Ectodermal cell (in vitro differentiated cells): ENCODE results near the gene KIF16B.

ENCODE experiments used
- H3K27ac ChIP-seq: 2 replicates; pipeline ENCODE4 v1.7.0; 2013; ENCODE audit warnings: mild to moderate bottlenecking, low read depth, low read length; ENCODE audit not compliant: insufficient read depth, poor library complexity, severe bottlenecking
- H3K27me3 ChIP-seq: 2 replicates; pipeline ENCODE4 v1.7.0; 2013; ENCODE audit warnings: mild to moderate bottlenecking, low read length; ENCODE audit not compliant: insufficient read depth, control insufficient read depth, poor library complexity, severe bottlenecking
- H3K36me3 ChIP-seq: one replicate; pipeline ENCODE4 v1.7.0; 2013; ENCODE audit warnings: low read length; ENCODE audit not compliant: control insufficient read depth, insufficient read depth
- H3K4me1 ChIP-seq: one replicate; pipeline ENCODE4 v1.7.0; 2013; ENCODE audit warnings: low read length; ENCODE audit not compliant: control insufficient read depth, insufficient read depth
- H3K4me3 ChIP-seq: 2 replicates; pipeline ENCODE4 v1.7.0; 2013; ENCODE audit warnings: low read depth, low read length, control low read depth; ENCODE audit not compliant: insufficient read depth
- H3K9me3 ChIP-seq: 2 replicates; pipeline ENCODE4 v1.7.0; 2013; ENCODE audit warnings: mild to moderate bottlenecking, low read length, moderate library complexity; ENCODE audit not compliant: control insufficient read depth
- WGBS, 2 experiments: methylation state at CpG; one replicate each; pipeline ENCODE4 v1.1.7; 2013; ENCODE audit warnings: missing lambda C conversion rate in 2 of 2; 5-methylcytosine and 5-hydroxymethylcytosine counted together

The KIF16B gene

GRCh38 chr20:16560216-16560615 lies 13.0 kb downstream of the KIF16B start:
- WGBS, 2 experiments: 84 to 93% methylated on average over 2 of the region's 2 CpGs
- Histone ChIP-seq H3K9me3 (no peaks in the 10 kb centered on the region), H3K36me3 (no peaks in the 10 kb centered on the region), H3K4me1 (no peaks in the 10 kb centered on the region), H3K27ac (no peak overlapping the region), H3K4me3 (no peak overlapping the region), H3K27me3 (no peaks in the 10 kb centered on the region)

GRCh38 chr20:16556301-16556700 lies 16.9 kb downstream of the KIF16B start:
- 94 to 96% methylated on average over 5 of the region's 5 CpGs for WGBS, 2 experiments
- H3K4me3 ChIP-seq: no peak overlapping the region
- H3K36me3 ChIP-seq: peaks cover 5% of the 10 kb centered on the region
- H3K27ac ChIP-seq: no peak overlapping the region
- no peaks in the 10 kb centered on the region for H3K4me1 ChIP-seq
- no peaks in the 10 kb centered on the region for H3K27me3 ChIP-seq
- no peaks in the 10 kb centered on the region for H3K9me3 ChIP-seq

GRCh38 chr20:16555754-16556153 lies 17.5 kb downstream of the KIF16B start:
- no peak overlapping the region for H3K4me3 ChIP-seq
- H3K4me1 ChIP-seq: no peaks in the 10 kb centered on the region
- H3K27ac ChIP-seq: no peak overlapping the region
- H3K27me3 ChIP-seq: no peaks in the 10 kb centered on the region
- no peaks in the 10 kb centered on the region for H3K9me3 ChIP-seq
- peaks cover 5% of the 10 kb centered on the region for H3K36me3 ChIP-seq

- no peak overlapping the region for H3K27ac ChIP-seq
- H3K9me3 ChIP-seq: no peaks in the 10 kb centered on the region
- H3K4me3 ChIP-seq: no peak overlapping the region
- no peaks in the 10 kb centered on the region for H3K4me1 ChIP-seq
- H3K27me3 ChIP-seq: no peaks in the 10 kb centered on the region
- WGBS, 2 experiments: 92 to 95% methylated on average over 9 of the region's 9 CpGs
- peaks cover 5% of the 10 kb centered on the region for H3K36me3 ChIP-seq
Observed at GRCh38 chr20:16554766-16555543, 18.3 kb downstream of the KIF16B start.

GRCh38 chr20:16553684-16554083 lies 19.6 kb downstream of the KIF16B start:
- Histone ChIP-seq H3K9me3 (no peaks in the 10 kb centered on the region), H3K27ac (no peak overlapping the region), H3K36me3 (peaks cover 5% of the 10 kb centered on the region), H3K4me3 (no peak overlapping the region), H3K27me3 (no peaks in the 10 kb centered on the region), H3K4me1 (no peaks in the 10 kb centered on the region)
- 69 to 70% methylated on average over 7 of the region's 7 CpGs for WGBS, 2 experiments

GRCh38 chr20:16553101-16553500 lies 20.1 kb downstream of the KIF16B start:
- H3K4me1 ChIP-seq: peaks cover 3% of the 10 kb centered on the region
- H3K27ac ChIP-seq: no peak overlapping the region
- WGBS, 2 experiments: 93 to 97% methylated on average over 5 of the region's 5 CpGs
- no peaks in the 10 kb centered on the region for H3K9me3 ChIP-seq
- H3K27me3 ChIP-seq: no peaks in the 10 kb centered on the region
- no peak overlapping the region for H3K4me3 ChIP-seq
- peaks cover 5% of the 10 kb centered on the region for H3K36me3 ChIP-seq

GRCh38 chr20:16552015-16552414 lies 21.2 kb downstream of the KIF16B start:
- WGBS, 2 experiments: 92 to 93% methylated on average over 5 of the region's 5 CpGs
- no peak overlapping the region for H3K27ac ChIP-seq
- H3K4me3 ChIP-seq: no peak overlapping the region
- H3K36me3 ChIP-seq: peaks cover 5% of the 10 kb centered on the region
- H3K9me3 ChIP-seq: no peaks in the 10 kb centered on the region
- peaks cover 8% of the 10 kb centered on the region for H3K4me1 ChIP-seq
- H3K27me3 ChIP-seq: no peaks in the 10 kb centered on the region

GRCh38 chr20:16551607-16552006 lies 21.6 kb downstream of the KIF16B start:
- Histone ChIP-seq H3K27ac (no peak overlapping the region), H3K4me3 (no peak overlapping the region), H3K9me3 (no peaks in the 10 kb centered on the region), H3K4me1 (peaks cover 8% of the 10 kb centered on the region), H3K27me3 (no peaks in the 10 kb centered on the region), H3K36me3 (peaks cover 5% of the 10 kb centered on the region)
- WGBS, 2 experiments: 95 to 96% methylated on average over 5 of the region's 5 CpGs

- Histone ChIP-seq H3K27me3 (no peaks in the 10 kb centered on the region), H3K36me3 (no peaks in the 10 kb centered on the region), H3K4me3 (no peak overlapping the region), H3K4me1 (peaks cover 8% of the 10 kb centered on the region), H3K9me3 (no peaks in the 10 kb centered on the region), H3K27ac (no peak overlapping the region)
- 87 to 88% methylated on average over 12 of the region's 12 CpGs for WGBS, 2 experiments
Observed at GRCh38 chr20:16548068-16548672, 25.1 kb downstream of the KIF16B start.

GRCh38 chr20:16544949-16545348 lies 28.3 kb downstream of the KIF16B start:
- peaks cover 8% of the 10 kb centered on the region for H3K4me1 ChIP-seq
- no peak overlapping the region for H3K27ac ChIP-seq
- WGBS, 2 experiments: 91 to 92% methylated on average over 4 of the region's 4 CpGs

More at GRCh38 chr20:16544949-16545348, 28.3 kb downstream of the KIF16B start:
- no peaks in the 10 kb centered on the region for H3K9me3 ChIP-seq
- H3K36me3 ChIP-seq: no peaks in the 10 kb centered on the region
- H3K4me3 ChIP-seq: no peak overlapping the region
- H3K27me3 ChIP-seq: no peaks in the 10 kb centered on the region
